Activated T-helper 1 cell treated with anti-CD3 and anti-CD28 coated beads, Interleukin-12 subunit alpha, Interleukin-12 subunit beta, Interleukin-2, Interleukin-4 antibody, amounts not matched to agents 30 ng/mL and 10 ng/mL and 1 ng/mL, durations not matched to agents 14 hours and 24 hours and 36 hours (primary cell): ENCODE data around the gene TIPRL. TPM values are rescaled to one million over a fixed set of nuclear protein-coding genes. Genes with fewer than 3 reads are reported as not detected.

ENCODE experiments used
- DNase-seq: peaks from one replicate; pipeline ENCODE4 v3.0.0; 2021; ENCODE audit warnings: low spot score
- H3K27ac Mint-ChIP-seq: one replicate; pipeline ENCODE4 v1.8.0; 2021; ENCODE audit warnings: mild to moderate bottlenecking, mixed read lengths
- H3K27me3 Mint-ChIP-seq: one replicate; pipeline ENCODE4 v1.8.0; 2022; ENCODE audit warnings: mild to moderate bottlenecking, moderate library complexity, mixed read lengths; ENCODE audit not compliant: insufficient read depth
- H3K36me3 Mint-ChIP-seq: one replicate; pipeline ENCODE4 v1.8.0; 2021; ENCODE audit warnings: low read depth, mixed read lengths
- H3K4me1 Mint-ChIP-seq: one replicate; pipeline ENCODE4 v1.8.0; 2021; ENCODE audit warnings: low read depth, mixed read lengths
- H3K4me3 Mint-ChIP-seq: one replicate; pipeline ENCODE4 v1.8.0; 2021; ENCODE audit warnings: mild to moderate bottlenecking, moderate library complexity, mixed read lengths
- H3K9me3 Mint-ChIP-seq: one replicate; pipeline ENCODE4 v1.8.0; 2021; ENCODE audit warnings: mixed read lengths
- intact Hi-C: fragments of 100-400 bp; cut with micrococcal nuclease; formaldehyde crosslinking; loops from one replicate; pipeline ENCODE4 v1.15.1; 2024
- total RNA-seq: library from RNA; stranded (reverse); gene quantifications from 2 replicates; pipeline ENCODE4 v1.2.3, GENCODE V29; 2022

Gene TIPRL
- total RNA-seq, 1 donor from 2014 or later, result 42.8 TPM

DNA sequence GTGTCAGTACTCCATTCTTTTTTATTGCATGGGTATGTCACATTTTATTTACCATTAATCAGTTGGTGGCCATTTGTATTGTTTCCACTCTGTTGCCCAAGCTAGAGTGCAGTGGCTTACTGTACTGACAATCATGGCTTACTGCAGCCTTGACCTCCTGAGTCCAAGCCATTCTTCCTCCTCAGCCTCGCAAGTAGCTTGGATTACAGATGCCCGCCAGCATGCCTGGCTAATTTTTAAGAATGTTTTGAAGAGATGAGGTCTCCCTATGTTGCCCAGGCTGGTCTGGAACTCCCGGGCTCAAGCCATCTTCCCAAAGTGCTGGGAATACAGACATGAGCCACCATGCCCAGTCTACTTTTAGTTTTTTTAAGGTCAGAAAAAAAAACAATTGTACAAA is 46.2 kb downstream of the TIPRL start:
- Mint-ChIP-seq H3K4me3 (peak overlapping the region; percentile 90), H3K4me1 (peaks cover 65% of the 10 kb centered on the region), H3K27ac (peak overlapping the region; percentile 87), H3K27me3 (peaks cover 4% of the 10 kb centered on the region), H3K36me3 (peaks cover 29% of the 10 kb centered on the region), H3K9me3 (peaks cover 6% of the 10 kb centered on the region)
- intact Hi-C loops, result loop anchor here (1.0 to 5.0 kb wide), 4 partner anchors 47 to 503 kb away; partner anchors contain the start of genes GPR161, MPZL1 and TIPRL
- no peak for DNase-seq

DNA sequence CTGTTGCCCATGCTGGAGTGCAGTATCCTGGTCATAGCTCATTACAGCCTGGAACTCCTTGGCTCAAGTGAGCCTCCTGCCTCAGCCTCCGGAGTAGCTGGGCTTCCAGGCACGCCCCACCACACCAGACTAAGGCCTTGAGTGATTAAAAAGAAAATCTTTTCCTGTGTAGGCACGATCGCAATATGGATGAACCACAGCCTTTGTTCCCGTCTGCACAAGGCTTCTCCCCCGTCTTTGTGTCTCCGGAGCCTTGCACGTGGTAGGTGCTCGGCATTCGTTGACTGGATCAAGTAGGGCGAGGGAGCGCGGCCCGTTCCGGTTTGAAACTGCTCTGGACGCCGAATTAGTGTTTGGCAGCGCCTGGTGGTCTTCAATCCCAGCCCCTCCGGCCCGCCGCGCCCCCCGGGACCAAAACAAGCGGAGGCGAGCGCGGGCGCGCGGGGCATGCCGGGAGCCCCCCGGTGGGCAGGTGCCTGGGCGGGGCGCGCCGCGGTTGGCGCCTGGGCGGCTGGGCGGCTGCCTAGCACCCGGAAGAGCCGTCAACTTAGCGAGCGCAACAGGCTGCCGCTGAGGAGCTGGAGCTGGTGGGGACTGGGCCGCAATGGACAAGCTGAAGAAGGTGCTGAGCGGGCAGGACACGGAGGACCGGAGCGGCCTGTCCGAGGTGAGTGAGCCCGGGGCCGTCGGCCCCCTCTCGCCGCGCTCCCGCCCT is 46.9 kb downstream of the TIPRL start, which contains the start of gene SFT2D2:
Gene SFT2D2 (plus strand): TSS at position 529 of the 715 bp plus-strand sequence. CDS start 76 bp downstream, at position 605.
- Mint-ChIP-seq H3K9me3 (peaks cover 6% of the 10 kb centered on the region), H3K4me1 (peaks cover 61% of the 10 kb centered on the region), H3K27me3 (peaks cover 4% of the 10 kb centered on the region), H3K4me3 (peak within 1 kb of the TSS; percentile 90), H3K36me3 (peaks cover 31% of the 10 kb centered on the region), H3K27ac (peak within 1 kb of the TSS; percentile 87)
- DNase-seq, result peak; percentile 77
- intact Hi-C loops, result loop anchor here (1.0 to 5.0 kb wide), 8 partner anchors 47 to 503 kb away; partner anchors contain the start of genes DCAF6, GPR161, MPC2 and MPZL1

DNA sequence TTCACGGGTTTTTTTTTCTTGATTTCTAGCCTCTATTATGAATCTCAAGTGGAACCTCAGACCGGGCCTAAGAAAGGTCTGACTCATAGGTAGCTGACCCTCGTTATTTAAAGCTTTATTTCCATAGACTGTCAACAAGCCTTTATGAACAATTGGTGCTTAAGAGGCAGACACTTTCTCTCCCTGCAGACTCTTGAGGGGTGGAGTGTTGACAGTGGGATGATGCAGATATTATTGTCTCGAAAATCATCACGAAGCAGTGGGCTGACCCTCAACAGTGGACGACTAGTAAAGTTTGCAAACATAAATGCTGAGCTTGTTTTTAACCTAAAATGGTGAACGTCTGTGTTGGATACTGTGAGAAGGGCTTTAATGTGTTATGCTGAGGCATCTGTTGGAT is 48.9 kb downstream of the TIPRL start:
- DNase-seq, result no peak
- Mint-ChIP-seq H3K4me3 (peak overlapping the region; percentile 90), H3K9me3 (peaks cover 6% of the 10 kb centered on the region), H3K27me3 (peaks cover 4% of the 10 kb centered on the region), H3K36me3 (peaks cover 44% of the 10 kb centered on the region), H3K4me1 (peaks cover 70% of the 10 kb centered on the region), H3K27ac (peak overlapping the region; percentile 87)
- intact Hi-C loops, result loop anchor here (1.0 to 5.0 kb wide), 9 partner anchors 10 to 505 kb away; partner anchors contain the start of genes DCAF6, GPR161, MPC2 and MPZL1

DNA sequence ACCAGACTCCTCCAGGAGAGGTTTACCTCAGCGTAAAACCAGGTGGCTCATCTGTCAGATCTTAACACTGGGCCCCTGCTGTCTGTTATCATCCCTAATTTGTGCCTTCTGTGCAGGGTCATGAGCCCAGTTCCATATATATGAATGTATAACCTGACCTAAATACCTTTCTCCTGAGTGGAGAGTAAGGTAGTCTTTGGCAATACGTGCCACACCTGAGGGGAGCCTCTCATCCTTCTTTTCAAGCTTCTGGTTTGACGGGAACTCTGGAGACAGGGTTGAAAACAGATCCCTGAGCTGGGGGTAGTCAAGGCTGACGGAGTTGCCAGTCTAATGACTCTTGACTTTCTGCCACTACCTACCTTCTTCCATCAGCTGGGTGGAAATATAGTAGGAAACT is 51.1 kb downstream of the TIPRL start:
- DNase-seq, result no peak
- Mint-ChIP-seq H3K36me3 (peaks cover 61% of the 10 kb centered on the region), H3K4me1 (peaks cover 76% of the 10 kb centered on the region), H3K4me3 (no peak overlapping the region), H3K27me3 (no peaks in the 10 kb centered on the region), H3K9me3 (no peaks in the 10 kb centered on the region), H3K27ac (peak overlapping the region; percentile 42)
- intact Hi-C loops, result loop anchor here (5.0 to 10.0 kb wide), 4 partner anchors 93 to 1565 kb away; partner anchors contain the start of genes GPR161, METTL18 and MPZL1

- Mint-ChIP-seq H3K4me3 (no peak overlapping the region), H3K9me3 (no peaks in the 10 kb centered on the region), H3K4me1 (peaks cover 78% of the 10 kb centered on the region), H3K36me3 (peaks cover 66% of the 10 kb centered on the region), H3K27me3 (no peaks in the 10 kb centered on the region), H3K27ac (no peak overlapping the region)
- intact Hi-C loops, result loop anchor here (10.0 kb wide), 1 partner anchor 1564 kb away; the partner anchor contains the start of gene METTL18
- DNase-seq, result no peak
Observed at GRCh38 chr1:168230709-168231108, 51.9 kb downstream of the TIPRL start.

GRCh38 chr1:168234846-168235547 is 56.2 kb downstream of the TIPRL start:
- Mint-ChIP-seq H3K4me1 (peaks cover 76% of the 10 kb centered on the region), H3K36me3 (peaks cover 67% of the 10 kb centered on the region), H3K4me3 (peak overlapping the region; percentile 37), H3K27me3 (no peaks in the 10 kb centered on the region), H3K27ac (peak overlapping the region; percentile 82), H3K9me3 (no peaks in the 10 kb centered on the region)
- DNase-seq, result peak; percentile 39
- intact Hi-C loops, result loop anchor here (1.0 to 10.0 kb wide), 8 partner anchors 87 to 1560 kb away; partner anchors contain the start of genes BLZF1, F5, METTL18 and NME7

DNA sequence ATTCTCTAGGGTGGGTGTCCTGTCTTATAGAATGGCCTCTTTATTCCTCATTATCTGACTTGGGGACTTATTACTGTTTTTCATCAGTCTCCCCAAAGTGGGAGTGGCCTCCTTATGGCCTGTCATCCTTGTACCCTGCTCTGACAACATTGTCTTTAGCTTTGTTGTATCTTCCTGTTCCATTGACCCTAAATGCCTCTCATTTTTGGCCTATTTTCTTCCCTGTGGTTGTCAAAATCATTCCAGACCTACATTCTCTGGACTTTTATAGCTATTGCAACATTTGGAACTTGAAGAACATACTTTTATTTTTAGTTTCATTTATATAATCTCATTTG is 56.8 kb downstream of the TIPRL start:
- no peak overlapping the region for H3K4me3 Mint-ChIP-seq
- no peak for DNase-seq
- intact Hi-C loops, result loop anchor here (1.0 to 10.0 kb wide), 8 partner anchors 87 to 1559 kb away; partner anchors contain the start of genes BLZF1, F5, METTL18 and NME7
- no peaks in the 10 kb centered on the region for H3K27me3 Mint-ChIP-seq
- peaks cover 69% of the 10 kb centered on the region for H3K36me3 Mint-ChIP-seq
- peaks cover 75% of the 10 kb centered on the region for H3K4me1 Mint-ChIP-seq
- no peaks in the 10 kb centered on the region for H3K9me3 Mint-ChIP-seq
- peak overlapping the region; percentile 82 for H3K27ac Mint-ChIP-seq

DNA sequence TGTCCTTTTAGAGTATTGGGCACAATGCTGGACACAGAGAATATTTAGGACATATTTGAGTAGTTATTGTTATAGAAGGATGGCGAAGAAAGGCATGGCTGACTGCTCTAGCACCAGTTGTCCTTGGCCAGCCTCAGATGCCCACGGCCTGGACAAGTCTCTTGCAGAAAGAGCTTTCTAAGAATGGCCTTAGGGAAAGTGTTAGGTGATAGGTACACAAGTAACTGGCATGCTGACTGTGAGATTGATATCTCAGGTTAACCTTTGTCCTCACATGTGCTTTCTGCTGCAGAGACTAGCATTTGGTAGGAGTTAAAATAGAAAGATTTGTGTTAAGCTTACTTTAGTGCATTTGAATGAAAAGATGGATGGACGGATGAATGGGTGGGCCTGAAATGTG is 57.2 kb downstream of the TIPRL start:
- no peaks in the 10 kb centered on the region for H3K27me3 Mint-ChIP-seq
- H3K27ac Mint-ChIP-seq, result peak overlapping the region; percentile 30
- peak overlapping the region; percentile 8 for H3K4me3 Mint-ChIP-seq
- no peak for DNase-seq
- peaks cover 70% of the 10 kb centered on the region for H3K4me1 Mint-ChIP-seq
- H3K36me3 Mint-ChIP-seq, result peaks cover 67% of the 10 kb centered on the region
- no peaks in the 10 kb centered on the region for H3K9me3 Mint-ChIP-seq
- intact Hi-C loops, result loop anchor here (1.0 to 10.0 kb wide), 11 partner anchors 13 to 1559 kb away; partner anchors contain the start of genes BLZF1, F5, METTL18 and NME7

GRCh38 chr1:168236836-168237611 is 58.3 kb downstream of the TIPRL start:
- H3K9me3 Mint-ChIP-seq, result no peaks in the 10 kb centered on the region
- H3K27ac Mint-ChIP-seq, result peak overlapping the region; percentile 88
- peak; percentile 31 for DNase-seq
- intact Hi-C loops, result loop anchor here (1.0 to 10.0 kb wide), 15 partner anchors 8 to 1558 kb away; partner anchors contain the start of genes BLZF1, F5, METTL18 and NME7
- no peaks in the 10 kb centered on the region for H3K27me3 Mint-ChIP-seq
- H3K36me3 Mint-ChIP-seq, result peaks cover 66% of the 10 kb centered on the region
- peaks cover 64% of the 10 kb centered on the region for H3K4me1 Mint-ChIP-seq
- H3K4me3 Mint-ChIP-seq, result peak overlapping the region; percentile 54

DNA sequence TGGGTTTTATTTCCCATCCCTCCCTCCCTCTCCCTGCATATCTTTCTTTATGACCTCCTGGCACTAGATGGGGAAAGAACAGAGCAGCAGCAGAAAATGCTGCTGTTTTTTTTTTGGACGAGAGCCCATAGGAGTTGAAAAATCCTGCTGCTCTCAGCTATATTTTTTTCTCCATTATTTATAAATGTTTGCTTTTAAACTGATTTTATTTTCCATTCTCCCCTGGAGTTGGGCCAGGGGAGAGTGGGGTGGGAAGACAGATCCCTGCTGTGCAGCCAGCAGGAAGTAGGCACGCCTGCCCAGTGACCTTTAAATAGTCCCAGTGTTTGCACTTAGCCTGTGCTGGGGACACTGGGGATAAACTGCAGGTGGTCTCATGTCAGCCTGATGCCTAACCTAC is 64.4 kb downstream of the TIPRL start:
- no peak for DNase-seq
- Mint-ChIP-seq H3K36me3 (peaks cover 68% of the 10 kb centered on the region), H3K27me3 (no peaks in the 10 kb centered on the region), H3K4me3 (no peak overlapping the region), H3K4me1 (peaks cover 50% of the 10 kb centered on the region), H3K27ac (no peak overlapping the region), H3K9me3 (no peaks in the 10 kb centered on the region)
- intact Hi-C loops, result no loop called here

- Mint-ChIP-seq H3K4me3 (peak overlapping the region; percentile 41), H3K27me3 (no peaks in the 10 kb centered on the region), H3K36me3 (peaks cover 70% of the 10 kb centered on the region), H3K27ac (peak overlapping the region; percentile 15), H3K4me1 (peaks cover 53% of the 10 kb centered on the region), H3K9me3 (no peaks in the 10 kb centered on the region)
- intact Hi-C loops, result no loop called here
- no peak for DNase-seq
Observed at GRCh38 chr1:168243636-168244212, 65.0 kb downstream of the TIPRL start.

DNA sequence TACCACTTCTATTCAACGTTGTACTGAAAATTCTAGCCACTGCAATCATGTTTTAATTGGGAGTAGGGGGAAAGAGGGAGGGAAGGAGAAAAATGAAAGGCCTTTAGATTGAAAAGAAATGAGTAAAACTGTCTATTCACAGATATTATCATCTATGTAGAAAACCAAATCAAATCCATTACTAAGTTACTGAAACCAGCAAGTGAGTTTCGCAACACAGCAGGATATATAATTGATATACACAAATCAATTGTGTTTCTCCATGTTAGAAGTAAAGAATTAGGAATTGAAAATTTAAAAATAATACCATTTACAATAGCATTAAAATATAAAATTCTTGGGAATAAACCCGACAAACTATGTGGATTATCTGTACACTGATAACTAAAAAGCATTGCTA is 66.3 kb downstream of the TIPRL start:
- H3K36me3 Mint-ChIP-seq, result peaks cover 74% of the 10 kb centered on the region
- H3K9me3 Mint-ChIP-seq, result no peaks in the 10 kb centered on the region
- H3K4me3 Mint-ChIP-seq, result no peak overlapping the region
- no peaks in the 10 kb centered on the region for H3K27me3 Mint-ChIP-seq
- DNase-seq, result no peak
- H3K27ac Mint-ChIP-seq, result no peak overlapping the region
- intact Hi-C loops, result loop anchor here (1.0 kb wide), 1 partner anchor 8 kb away; no protein-coding TSS in a partner anchor
- peaks cover 50% of the 10 kb centered on the region for H3K4me1 Mint-ChIP-seq
